ENCODE measurements around the gene HSD11B1. TPM values are rescaled to one million over a fixed set of nuclear protein-coding genes. Genes with fewer than 3 reads are reported as not detected.

The HSD11B1 gene
- total RNA-seq, 1 donor from 2014 or later: not detected

DNA sequence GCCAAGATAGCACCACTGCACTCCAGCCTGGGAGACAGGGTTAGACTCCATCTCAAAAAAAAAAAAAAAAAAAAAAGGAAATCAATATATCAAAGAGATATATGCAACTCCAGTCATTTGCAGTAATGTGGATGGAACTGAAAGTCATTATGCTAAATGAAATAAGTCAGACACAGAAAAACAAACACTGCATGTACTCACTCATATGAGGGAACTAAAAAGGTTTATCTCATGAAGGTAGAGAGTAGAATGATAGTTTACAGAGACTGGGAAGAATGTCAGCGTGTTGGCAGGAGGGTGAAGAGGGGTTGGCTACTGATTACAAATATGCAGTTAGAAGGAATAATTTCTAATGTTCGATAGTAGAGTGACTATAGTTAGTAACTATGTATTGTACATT lies 13.2 kb downstream of the HSD11B1 start:
- TF ChIP-seq, protein P1, sequence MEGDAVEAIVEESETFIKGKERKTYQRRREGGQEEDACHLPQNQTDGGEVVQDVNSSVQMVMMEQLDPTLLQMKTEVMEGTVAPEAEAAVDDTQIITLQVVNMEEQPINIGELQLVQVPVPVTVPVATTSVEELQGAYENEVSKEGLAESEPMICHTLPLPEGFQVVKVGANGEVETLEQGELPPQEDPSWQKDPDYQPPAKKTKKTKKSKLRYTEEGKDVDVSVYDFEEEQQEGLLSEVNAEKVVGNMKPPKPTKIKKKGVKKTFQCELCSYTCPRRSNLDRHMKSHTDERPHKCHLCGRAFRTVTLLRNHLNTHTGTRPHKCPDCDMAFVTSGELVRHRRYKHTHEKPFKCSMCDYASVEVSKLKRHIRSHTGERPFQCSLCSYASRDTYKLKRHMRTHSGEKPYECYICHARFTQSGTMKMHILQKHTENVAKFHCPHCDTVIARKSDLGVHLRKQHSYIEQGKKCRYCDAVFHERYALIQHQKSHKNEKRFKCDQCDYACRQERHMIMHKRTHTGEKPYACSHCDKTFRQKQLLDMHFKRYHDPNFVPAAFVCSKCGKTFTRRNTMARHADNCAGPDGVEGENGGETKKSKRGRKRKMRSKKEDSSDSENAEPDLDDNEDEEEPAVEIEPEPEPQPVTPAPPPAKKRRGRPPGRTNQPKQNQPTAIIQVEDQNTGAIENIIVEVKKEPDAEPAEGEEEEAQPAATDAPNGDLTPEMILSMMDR (IDR thresholded peaks at IDR 0.05): no peak
- H3K4me1 Mint-ChIP-seq: no peaks in the 10 kb centered on the region
- intact Hi-C loops (cut with micrococcal nuclease): no loop called here
- DNase-seq (no peak), ATAC-seq (ENCODE audit: low read depth) (no peak)
- H3K4me3 Mint-ChIP-seq: no peak overlapping the region
- POLR2A ChIA-PET: no interaction called here
- H3K27me3 Mint-ChIP-seq: peaks cover 9% of the 10 kb centered on the region
- no peak overlapping the region for H3K27ac Mint-ChIP-seq
- H3K36me3 Mint-ChIP-seq (ENCODE audit: low read depth): no peaks in the 10 kb centered on the region
- H3K9me3 Mint-ChIP-seq: peaks cover 4% of the 10 kb centered on the region
- CTCF ChIA-PET: no interaction called here

- intact Hi-C loops (cut with micrococcal nuclease): no loop called here
- ChIA-PET POLR2A (no interaction called here), CTCF (no interaction called here)
- Mint-ChIP-seq H3K27me3 (peaks cover 3% of the 10 kb centered on the region), H3K4me3 (no peak overlapping the region), H3K36me3 (ENCODE audit: low read depth) (no peaks in the 10 kb centered on the region), H3K9me3 (peaks cover 4% of the 10 kb centered on the region), H3K4me1 (no peaks in the 10 kb centered on the region), H3K27ac (no peak overlapping the region)
- ATAC-seq (ENCODE audit: low read depth) (no peak), DNase-seq (no peak)
- TF ChIP-seq, protein P1 (IDR thresholded peaks at IDR 0.05): no peak
These were observed 15.7 kb downstream of the HSD11B1 start for GRCh38 chr1:209720326-209720725.

GRCh38 chr1:209720826-209721225 lies 16.2 kb downstream of the HSD11B1 start:
- Mint-ChIP-seq H3K27ac (no peak overlapping the region), H3K4me1 (no peaks in the 10 kb centered on the region), H3K27me3 (peaks cover 3% of the 10 kb centered on the region), H3K36me3 (ENCODE audit: low read depth) (no peaks in the 10 kb centered on the region), H3K4me3 (no peak overlapping the region), H3K9me3 (peaks cover 4% of the 10 kb centered on the region)
- ChIA-PET CTCF (no interaction called here), POLR2A (interaction anchor here (0.7 kb wide), 1 partner anchor 48 kb away, joined by 4 read pairs; no protein-coding TSS in a partner anchor)
- no peak for ATAC-seq (ENCODE audit: low read depth)
- TF ChIP-seq, protein P1 (IDR thresholded peaks at IDR 0.05): no peak
- no peak for DNase-seq
- intact Hi-C loops (cut with micrococcal nuclease): no loop called here

GRCh38 chr1:209721323-209721722 lies 16.7 kb downstream of the HSD11B1 start:
- no peaks in the 10 kb centered on the region for H3K4me1 Mint-ChIP-seq
- no peaks in the 10 kb centered on the region for H3K36me3 Mint-ChIP-seq (ENCODE audit: low read depth)
- ChIA-PET CTCF (no interaction called here), POLR2A (interaction anchor here (0.7 kb wide), 1 partner anchor 47 kb away, joined by 4 read pairs; no protein-coding TSS in a partner anchor)
- intact Hi-C loops (cut with micrococcal nuclease): no loop called here
- no peak overlapping the region for H3K27ac Mint-ChIP-seq
- H3K4me3 Mint-ChIP-seq: no peak overlapping the region
- DNase-seq: no peak
- ATAC-seq (ENCODE audit: low read depth): no peak
- peaks cover 3% of the 10 kb centered on the region for H3K27me3 Mint-ChIP-seq
- TF ChIP-seq, protein P1 (IDR thresholded peaks at IDR 0.05): no peak
- H3K9me3 Mint-ChIP-seq: peaks cover 4% of the 10 kb centered on the region

DNA sequence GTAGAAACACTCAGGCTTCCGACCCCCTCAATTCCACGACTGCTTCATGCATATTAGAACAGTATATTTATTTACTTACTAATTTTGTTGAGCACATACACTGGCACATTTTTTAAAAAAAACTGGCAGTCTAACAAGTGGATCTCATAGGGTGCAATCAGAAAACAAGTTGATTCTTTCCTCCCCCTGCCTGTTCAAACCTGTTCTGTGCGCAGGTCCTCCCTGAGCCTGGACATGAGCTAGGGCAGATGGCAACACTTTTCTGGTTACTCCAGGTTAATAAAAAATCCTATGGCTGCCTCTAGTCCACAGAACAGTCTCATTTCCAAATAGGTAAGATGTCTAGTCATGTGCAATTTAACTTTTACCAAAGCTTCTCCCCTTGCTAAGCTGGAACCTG lies 18.6 kb downstream of the HSD11B1 start:
- DNase-seq: no peak
- H3K27me3 Mint-ChIP-seq: peaks cover 6% of the 10 kb centered on the region
- H3K27ac Mint-ChIP-seq: no peak overlapping the region
- TF ChIP-seq, protein P1 (IDR thresholded peaks at IDR 0.05): no peak
- no peaks in the 10 kb centered on the region for H3K36me3 Mint-ChIP-seq (ENCODE audit: low read depth)
- H3K4me3 Mint-ChIP-seq: no peak overlapping the region
- CTCF ChIA-PET: no interaction called here
- ATAC-seq (ENCODE audit: low read depth): no peak
- H3K9me3 Mint-ChIP-seq: peaks cover 4% of the 10 kb centered on the region
- intact Hi-C loops (cut with micrococcal nuclease): no loop called here
- POLR2A ChIA-PET: no interaction called here
- H3K4me1 Mint-ChIP-seq: no peaks in the 10 kb centered on the region

All from activated B cell treated with CpG ODN at 0.5 μM for 24 hours (primary cell).